Measurements from ENCODE around the gene TICRR.

The TICRR gene

GRCh38 chr15:89628301-89628700 lies 53.0 kb downstream of the TICRR start:
- DNase-seq (ENCODE audit: low read depth, low spot score) = no peak

- DNase-seq (ENCODE audit: low read depth, low spot score) = no peak
Observed at GRCh38 chr15:89628806-89629715, 53.8 kb downstream of the TICRR start.

- DNase-seq (ENCODE audit: low read depth, low spot score) = no peak
Observed at GRCh38 chr15:89629829-89630228, 54.6 kb downstream of the TICRR start.

- no peak for DNase-seq (ENCODE audit: low read depth, low spot score)
Observed at GRCh38 chr15:89630260-89630659, 55.0 kb downstream of the TICRR start.

GRCh38 chr15:89630974-89631901 lies 56.0 kb downstream of the TICRR start:
- DNase-seq (ENCODE audit: low read depth, low spot score) = no peak

GRCh38 chr15:89631902-89632264 lies 56.6 kb downstream of the TICRR start:
- DNase-seq (ENCODE audit: low read depth, low spot score) = no peak

GRCh38 chr15:89632563-89633430 lies 57.5 kb downstream of the TICRR start:
- DNase-seq (ENCODE audit: low read depth, low spot score) = no peak

GRCh38 chr15:89633585-89633984 lies 58.3 kb downstream of the TICRR start:
- no peak for DNase-seq (ENCODE audit: low read depth, low spot score)

GRCh38 chr15:89640245-89640644 lies 65.0 kb downstream of the TICRR start:
- no peak for DNase-seq (ENCODE audit: low read depth, low spot score)

- no peak for DNase-seq (ENCODE audit: low read depth, low spot score)
Observed at GRCh38 chr15:89641053-89641452, 65.8 kb downstream of the TICRR start.

- DNase-seq (ENCODE audit: low read depth, low spot score) = no peak
Observed at GRCh38 chr15:89642106-89642505, 66.8 kb downstream of the TICRR start.

- DNase-seq (ENCODE audit: low read depth, low spot score) = no peak
Observed at GRCh38 chr15:89645680-89646079, 70.4 kb downstream of the TICRR start.

GRCh38 chr15:89646416-89647141 lies 71.3 kb downstream of the TICRR start:
- no peak for DNase-seq (ENCODE audit: low read depth, low spot score)

- DNase-seq (ENCODE audit: low read depth, low spot score) = no peak
Observed at GRCh38 chr15:89647191-89647851, 72.1 kb downstream of the TICRR start.

GRCh38 chr15:89648106-89649012 lies 73.1 kb downstream of the TICRR start:
- no peak for DNase-seq (ENCODE audit: low read depth, low spot score)

GRCh38 chr15:89649013-89649625 lies 73.8 kb downstream of the TICRR start:
- no peak for DNase-seq (ENCODE audit: low read depth, low spot score)

GRCh38 chr15:89649716-89650115 lies 74.4 kb downstream of the TICRR start:
- no peak for DNase-seq (ENCODE audit: low read depth, low spot score)

GRCh38 chr15:89652131-89652530 lies 76.9 kb downstream of the TICRR start:
- DNase-seq (ENCODE audit: low read depth, low spot score) = no peak

GRCh38 chr15:89652666-89653065 lies 77.4 kb downstream of the TICRR start:
- no peak for DNase-seq (ENCODE audit: low read depth, low spot score)

All from iPS DF 19.7 (cell line).